MM.1S (cell line): ENCODE results near the gene ZFP62.

Source experiments
- DNase-seq: peaks from one replicate; pipeline ENCODE4 v3.0.0-alpha.2; 2015
- H2AFZ ChIP-seq: fragments of 300-600 bp; sonication (generic); 2 replicates; pipeline ENCODE4 v1.6.0; 2016; ENCODE audit warnings: antibody characterized with exemption, low read length
- H3F3A ChIP-seq: fragments of 300-600 bp; sonication (generic); 2 replicates; pipeline ENCODE4 v1.6.1; 2016; ENCODE audit warnings: mild to moderate bottlenecking, antibody characterized with exemption, low read length, moderate library complexity, mixed read lengths; ENCODE audit not compliant: insufficient read depth
- H3K27ac ChIP-seq: fragments of 300-600 bp; sonication (generic); 2 replicates; pipeline ENCODE4 v1.5.1; 2016; ENCODE audit warnings: mild to moderate bottlenecking, low read length
- H3K27me3 ChIP-seq: fragments of 300-600 bp; sonication (generic); replicated peaks from 2 replicates; pipeline ENCODE4 v1.6.0; 2016; ENCODE audit warnings: low read length; ENCODE audit not compliant: insufficient read depth
- H3K36me3 ChIP-seq: fragments of 300-600 bp; sonication (generic); replicated peaks from 2 replicates; pipeline ENCODE4 v1.6.1; 2016; ENCODE audit warnings: mild to moderate bottlenecking, low read length, mixed read lengths; ENCODE audit not compliant: insufficient read depth
- H3K4me1 ChIP-seq: fragments of 300-600 bp; sonication (generic); 2 replicates; pipeline ENCODE4 v1.6.1; 2016; ENCODE audit warnings: low read length, mixed read lengths
- H3K4me2 ChIP-seq: fragments of 300-600 bp; sonication (generic); 2 replicates; pipeline ENCODE4 v1.6.0; 2016; ENCODE audit warnings: low read depth, low read length
- H3K4me3 ChIP-seq: fragments of 300-600 bp; sonication (generic); 2 replicates; pipeline ENCODE4 v1.5.1; 2016; ENCODE audit warnings: low read length, mixed read lengths
- H3K79me2 ChIP-seq: fragments of 300-600 bp; sonication (generic); 2 replicates; pipeline ENCODE4 v1.6.1; 2016; ENCODE audit warnings: mixed run types, low read length, mixed read lengths
- H3K9ac ChIP-seq: fragments of 300-600 bp; sonication (generic); 2 replicates; pipeline ENCODE4 v1.6.1; 2016; ENCODE audit warnings: low read length, mixed read lengths
- H3K9me2 ChIP-seq: fragments of 300-600 bp; sonication (generic); replicated peaks from 2 replicates; pipeline ENCODE4 v1.6.1; 2016; ENCODE audit warnings: mild to moderate bottlenecking, low read length, mixed read lengths; ENCODE audit not compliant: insufficient read depth
- H3K9me3 ChIP-seq: fragments of 300-600 bp; sonication (generic); replicated peaks from 2 replicates; pipeline ENCODE4 v1.6.1; 2016; ENCODE audit warnings: mild to moderate bottlenecking, low read length, mixed read lengths; ENCODE audit not compliant: insufficient read depth
- H4K20me1 ChIP-seq: fragments of 300-600 bp; sonication (generic); 2 replicates; pipeline ENCODE4 v1.6.1; 2016; ENCODE audit warnings: mild to moderate bottlenecking, low read length, moderate library complexity, mixed read lengths; ENCODE audit not compliant: insufficient read depth
- EZH2 ChIP-seq: fragments of 300-600 bp; sonication (generic); optimal IDR thresholded peaks from 2 replicates; pipeline ENCODE3; 2017; ENCODE audit warnings: low read depth, mild to moderate bottlenecking, antibody characterized with exemption, low read length, mixed read lengths
- EZH2phosphoT487 ChIP-seq: fragments of 300-600 bp; sonication (generic); IDR thresholded peaks from 2 replicates; pipeline ENCODE4 v1.6.1; 2018; ENCODE audit warnings: antibody characterized with exemption, low read length
- TF ChIP-seq, protein P1 (sequence below): fragments of 300-600 bp; sonication (generic); IDR thresholded peaks from 2 replicates; pipeline ENCODE4 v1.5.1; 2016; ENCODE audit warnings: antibody characterized with exemption, low read length, mixed read lengths

ZFP62 gene

GRCh38 chr5:180818677-180819341 lies 42.3 kb downstream of the ZFP62 start:
- no peaks in the 10 kb centered on the region for H3K9me3 ChIP-seq
- H3K36me3 ChIP-seq, result no peaks in the 10 kb centered on the region
- H4K20me1 ChIP-seq, result no peaks in the 10 kb centered on the region
- TF ChIP-seq EZH2phosphoT487, result no peak
- TF ChIP-seq EZH2, result no peak
- TF ChIP-seq, protein P1, sequence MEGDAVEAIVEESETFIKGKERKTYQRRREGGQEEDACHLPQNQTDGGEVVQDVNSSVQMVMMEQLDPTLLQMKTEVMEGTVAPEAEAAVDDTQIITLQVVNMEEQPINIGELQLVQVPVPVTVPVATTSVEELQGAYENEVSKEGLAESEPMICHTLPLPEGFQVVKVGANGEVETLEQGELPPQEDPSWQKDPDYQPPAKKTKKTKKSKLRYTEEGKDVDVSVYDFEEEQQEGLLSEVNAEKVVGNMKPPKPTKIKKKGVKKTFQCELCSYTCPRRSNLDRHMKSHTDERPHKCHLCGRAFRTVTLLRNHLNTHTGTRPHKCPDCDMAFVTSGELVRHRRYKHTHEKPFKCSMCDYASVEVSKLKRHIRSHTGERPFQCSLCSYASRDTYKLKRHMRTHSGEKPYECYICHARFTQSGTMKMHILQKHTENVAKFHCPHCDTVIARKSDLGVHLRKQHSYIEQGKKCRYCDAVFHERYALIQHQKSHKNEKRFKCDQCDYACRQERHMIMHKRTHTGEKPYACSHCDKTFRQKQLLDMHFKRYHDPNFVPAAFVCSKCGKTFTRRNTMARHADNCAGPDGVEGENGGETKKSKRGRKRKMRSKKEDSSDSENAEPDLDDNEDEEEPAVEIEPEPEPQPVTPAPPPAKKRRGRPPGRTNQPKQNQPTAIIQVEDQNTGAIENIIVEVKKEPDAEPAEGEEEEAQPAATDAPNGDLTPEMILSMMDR, result no peak
- peaks cover 48% of the 10 kb centered on the region for H3K4me1 ChIP-seq
- no peak overlapping the region for H2AFZ ChIP-seq
- H3K9me2 ChIP-seq, result no peaks in the 10 kb centered on the region
- no peak overlapping the region for H3K4me3 ChIP-seq
- H3K27me3 ChIP-seq, result no peaks in the 10 kb centered on the region
- H3F3A ChIP-seq, result peaks cover 37% of the 10 kb centered on the region
- no peak for DNase-seq
- no peak overlapping the region for H3K4me2 ChIP-seq
- H3K9ac ChIP-seq, result no peak overlapping the region
- no peaks in the 10 kb centered on the region for H3K79me2 ChIP-seq
- H3K27ac ChIP-seq, result no peak overlapping the region

DNA sequence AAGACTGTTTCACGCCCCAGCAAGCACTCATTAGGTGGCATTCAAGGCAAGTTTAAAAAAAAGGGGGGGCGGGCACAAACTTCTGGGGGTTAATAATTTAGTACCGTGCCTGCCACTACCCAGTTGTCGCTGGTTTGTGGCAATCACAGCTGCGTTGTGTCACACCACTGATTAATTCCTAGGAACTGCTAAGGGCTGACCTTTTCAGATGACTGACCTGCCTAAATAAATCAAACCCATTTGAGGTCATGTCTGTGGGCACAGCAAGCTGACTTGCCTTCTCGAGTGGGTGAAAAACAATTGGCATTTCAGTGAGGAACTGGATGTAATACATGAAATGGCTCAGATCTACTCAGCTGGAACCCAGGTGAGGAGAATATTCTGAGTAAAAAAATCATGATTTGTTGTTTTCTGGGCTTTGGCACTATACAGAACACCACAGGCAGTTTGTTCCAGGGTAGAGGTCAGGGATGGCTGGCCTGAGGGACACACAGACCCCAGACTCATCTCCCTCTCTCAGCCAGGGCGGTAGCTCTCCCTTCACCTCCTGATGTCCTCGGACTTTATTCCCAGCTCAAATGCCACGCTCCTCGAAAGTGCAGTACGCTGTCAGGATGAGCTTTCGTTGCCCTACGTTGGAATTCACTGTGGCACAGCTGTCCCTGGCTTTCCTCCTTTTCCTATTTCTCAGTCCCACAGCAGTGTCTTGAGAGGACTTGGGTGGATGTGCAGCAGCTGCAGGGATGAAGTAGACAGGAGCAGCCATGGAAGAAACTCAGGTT lies 43.0 kb downstream of the ZFP62 start:
- Histone ChIP-seq H3K9me2 (no peaks in the 10 kb centered on the region), H3K79me2 (no peaks in the 10 kb centered on the region), H4K20me1 (no peaks in the 10 kb centered on the region), H3F3A (peaks cover 42% of the 10 kb centered on the region), H2AFZ (no peak overlapping the region), H3K9ac (no peak overlapping the region), H3K36me3 (no peaks in the 10 kb centered on the region), H3K4me3 (no peak overlapping the region), H3K4me1 (peaks cover 48% of the 10 kb centered on the region), H3K4me2 (no peak overlapping the region), H3K9me3 (no peaks in the 10 kb centered on the region), H3K27ac (no peak overlapping the region), H3K27me3 (no peaks in the 10 kb centered on the region)
- TF ChIP-seq, protein P1, result no peak
- TF ChIP-seq EZH2phosphoT487, result no peak
- no peak for TF ChIP-seq EZH2
- no peak for DNase-seq

DNA sequence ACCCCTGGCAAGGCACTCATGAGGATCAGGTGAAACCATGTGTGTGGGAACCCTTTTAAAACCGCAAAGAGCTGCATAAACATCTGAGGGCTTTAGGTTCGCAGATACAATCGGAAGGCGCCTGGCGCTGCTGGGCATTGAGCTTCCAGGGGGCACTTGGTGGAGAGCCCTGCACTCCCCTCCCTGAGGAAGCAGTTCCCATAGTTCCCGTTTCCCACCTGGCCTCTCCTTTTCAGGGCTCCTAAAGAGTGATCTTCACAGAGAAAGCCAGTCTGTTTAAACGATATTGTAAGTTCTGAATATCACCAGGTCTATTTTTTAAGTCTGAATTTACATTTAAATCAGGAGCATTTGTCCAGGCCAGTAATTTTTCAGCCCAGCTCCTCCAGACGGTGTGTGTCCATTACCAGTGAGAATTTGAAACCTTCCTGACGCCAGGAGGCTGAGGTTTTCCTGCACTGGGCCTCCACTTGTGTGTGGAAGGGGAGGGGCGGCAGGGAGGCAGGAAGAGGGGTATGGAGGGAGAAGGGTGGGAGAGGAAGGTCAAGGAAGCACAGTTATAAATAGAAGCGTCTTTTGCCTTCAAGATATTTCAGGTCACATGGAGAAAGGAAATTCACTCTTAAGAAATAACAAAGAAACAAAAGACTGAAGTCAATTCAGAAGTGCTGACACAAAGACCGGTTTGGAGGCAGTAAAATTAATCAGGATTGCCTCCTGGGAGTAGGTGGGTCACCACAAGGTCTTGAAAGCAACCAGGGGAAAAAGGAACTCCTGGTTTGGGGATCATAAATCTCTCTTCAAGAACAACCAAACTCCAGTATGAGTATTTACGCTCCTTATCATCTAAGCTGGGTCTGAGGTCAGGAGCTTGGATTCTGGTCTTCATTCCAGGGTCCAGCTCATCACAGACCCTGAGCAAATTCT lies 44.2 kb downstream of the ZFP62 start:
- peak; percentile 77 for DNase-seq
- Histone ChIP-seq H3K27ac (peak overlapping the region; percentile 90), H3K9me3 (no peaks in the 10 kb centered on the region), H3F3A (peaks cover 43% of the 10 kb centered on the region), H3K79me2 (0 out of 2 replicates have a peak, but pooled peaks cover 2% of the 10 kb centered on the region), H3K4me2 (peak overlapping the region; percentile 88), H3K4me1 (peaks cover 49% of the 10 kb centered on the region), H3K4me3 (peak overlapping the region; percentile 50), H3K9ac (peak overlapping the region; percentile 65), H3K36me3 (no peaks in the 10 kb centered on the region), H3K9me2 (no peaks in the 10 kb centered on the region), H3K27me3 (no peaks in the 10 kb centered on the region), H4K20me1 (no peaks in the 10 kb centered on the region), H2AFZ (peak overlapping the region; percentile 49)
- TF ChIP-seq, protein P1, result no peak
- TF ChIP-seq EZH2phosphoT487 (no peak), EZH2 (no peak)
